ENCODE data around the gene CYB5A. TPM values are rescaled to one million over a fixed set of nuclear protein-coding genes. Genes with fewer than 3 reads are reported as not detected.

The CYB5A gene
- total RNA-seq, result 100 to 1,000 TPM in 1 of 4 donors, 10 to 100 TPM in 3; 44.6 to 204 (median 51.9) TPM

- peaks cover 0 to 4% of the 10 kb centered on the region in 2 donors for H3K4me1 ChIP-seq
- peak; percentile 98 to 100 for DNase-seq
- H3K4me3 ChIP-seq, result peak within 1 kb of the TSS; percentile 62 to 68
- no peaks in the 10 kb centered on the region for H3K9me3 ChIP-seq
- no peak for TF ChIP-seq CTCF (IDR thresholded peaks at IDR 0.05)
- peak; percentile 20 to 48 for TF ChIP-seq POLR2A (IDR thresholded peaks at IDR 0.05)
- no peaks in the 10 kb centered on the region for H3K27me3 ChIP-seq
- H3K36me3 ChIP-seq, result no peaks in the 10 kb centered on the region
- intact Hi-C loops (cut with DNase I; ENCODE audit: low total_unique reads), result no loop called here
- H3K27ac ChIP-seq, result peak within 1 kb of the TSS; percentile 68 to 76
These were observed at the start of gene CYB5A for GRCh38 chr18:74291771-74292540. TSS of gene CYB5A (minus strand) at chr18:74291963. CDS start at chr18:74291875, 88 bp downstream.

- Histone ChIP-seq H3K9me3 (no peaks in the 10 kb centered on the region), H3K36me3 (no peaks in the 10 kb centered on the region), H3K4me3 (no peak overlapping the region), H3K27ac (no peak overlapping the region), H3K27me3 (no peaks in the 10 kb centered on the region), H3K4me1 (no peaks in the 10 kb centered on the region)
- intact Hi-C loops (cut with DNase I; ENCODE audit: low total_unique reads), result no loop called here
- no peak for TF ChIP-seq CTCF (IDR thresholded peaks at IDR 0.05)
- TF ChIP-seq POLR2A (IDR thresholded peaks at IDR 0.05), result no peak
- no peak for DNase-seq
These were observed 46.1 kb upstream of the CYB5A start for GRCh38 chr18:74337912-74338309.

DNA sequence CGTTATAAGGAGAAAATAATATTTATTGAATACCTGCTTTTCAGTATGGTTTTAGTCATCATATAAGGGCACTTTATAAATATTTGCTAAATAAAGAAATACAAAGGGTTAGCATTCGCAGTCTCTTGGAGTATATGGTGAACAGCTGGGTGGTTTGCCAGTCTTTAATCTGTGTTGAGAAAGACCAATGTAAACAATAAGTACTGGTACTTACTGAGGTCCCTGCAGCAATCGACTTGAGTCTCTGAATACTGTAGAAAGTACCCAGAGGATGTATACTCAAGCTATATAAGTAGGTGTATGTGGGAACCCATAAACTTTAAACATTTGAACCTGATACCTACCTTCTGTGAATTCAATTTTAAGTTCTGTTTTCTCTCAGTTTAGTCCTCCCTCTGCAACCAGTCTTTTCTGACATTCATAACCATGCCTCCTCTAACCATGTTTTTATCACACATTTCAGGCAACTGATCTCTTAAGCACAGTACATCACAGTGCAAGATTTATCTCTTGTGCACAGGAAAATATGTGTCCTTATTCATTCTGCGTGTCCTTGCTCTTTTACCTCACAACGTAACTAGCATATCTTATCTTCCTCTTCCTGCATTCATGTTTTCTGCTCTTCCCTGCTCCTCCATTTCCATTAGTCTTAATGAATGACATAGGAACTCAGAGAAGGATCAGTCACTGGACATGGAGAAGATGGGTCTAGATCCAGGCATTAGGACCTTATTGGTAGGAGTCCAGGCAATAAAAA lies 45.6 kb upstream of the CYB5A start:
- intact Hi-C loops (cut with DNase I; ENCODE audit: low total_unique reads), result no loop called here
- TF ChIP-seq CTCF (IDR thresholded peaks at IDR 0.05) (no peak), POLR2A (IDR thresholded peaks at IDR 0.05) (no peak)
- no peak overlapping the region for H3K27ac ChIP-seq

DNA sequence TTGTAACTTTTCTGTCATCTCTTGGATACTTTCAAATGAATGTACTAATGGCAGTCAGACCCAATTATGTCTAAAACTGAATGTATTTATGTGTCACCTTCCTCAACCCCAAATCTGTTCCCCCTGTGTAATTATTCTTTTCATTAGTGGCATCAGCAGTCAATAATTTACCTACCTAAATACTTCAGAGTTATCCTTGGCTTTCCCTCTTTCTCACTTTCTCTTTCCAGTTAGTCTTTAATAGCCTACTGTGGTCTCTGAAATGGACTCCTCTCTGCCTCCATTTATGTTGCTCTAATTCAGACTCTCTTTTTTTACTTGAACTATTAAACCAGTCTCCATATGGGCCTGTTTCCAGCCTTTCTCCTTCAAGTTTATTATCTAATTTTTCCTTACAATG lies 44.9 kb upstream of the CYB5A start:
- H3K36me3 ChIP-seq, result no peaks in the 10 kb centered on the region
- H3K4me3 ChIP-seq, result no peak overlapping the region
- TF ChIP-seq CTCF (IDR thresholded peaks at IDR 0.05) (no peak), POLR2A (IDR thresholded peaks at IDR 0.05) (no peak)
- no peaks in the 10 kb centered on the region for H3K27me3 ChIP-seq
- intact Hi-C loops (cut with DNase I; ENCODE audit: low total_unique reads), result no loop called here
- H3K4me1 ChIP-seq, result no peaks in the 10 kb centered on the region
- no peak overlapping the region for H3K27ac ChIP-seq
- no peaks in the 10 kb centered on the region for H3K9me3 ChIP-seq
- no peak for DNase-seq

More for the DNA sequence above, 45.6 kb upstream of the CYB5A start:
- Histone ChIP-seq H3K27me3 (no peaks in the 10 kb centered on the region), H3K9me3 (no peaks in the 10 kb centered on the region), H3K4me3 (no peak overlapping the region), H3K36me3 (no peaks in the 10 kb centered on the region), H3K4me1 (no peaks in the 10 kb centered on the region)
- DNase-seq, result no peak

All from uterus (tissue), 4 donors.